HG02678 (cell line): ENCODE measurements around the gene EYA2.
"Not testable (repeated sequence)": the region's sequence is repeated elsewhere in the genome, so short reads cannot be mapped to it uniquely, and the experiment has no call there.

Source experiments
- ATAC-seq: cut with Tn5 transposase; IDR thresholded peaks from one replicate; pipeline ENCODE4 v1.9.1; 2021; ENCODE audit warnings: mild to moderate bottlenecking, moderate library complexity; ENCODE audit not compliant: unreplicated experiment

Gene EYA2, protein sequence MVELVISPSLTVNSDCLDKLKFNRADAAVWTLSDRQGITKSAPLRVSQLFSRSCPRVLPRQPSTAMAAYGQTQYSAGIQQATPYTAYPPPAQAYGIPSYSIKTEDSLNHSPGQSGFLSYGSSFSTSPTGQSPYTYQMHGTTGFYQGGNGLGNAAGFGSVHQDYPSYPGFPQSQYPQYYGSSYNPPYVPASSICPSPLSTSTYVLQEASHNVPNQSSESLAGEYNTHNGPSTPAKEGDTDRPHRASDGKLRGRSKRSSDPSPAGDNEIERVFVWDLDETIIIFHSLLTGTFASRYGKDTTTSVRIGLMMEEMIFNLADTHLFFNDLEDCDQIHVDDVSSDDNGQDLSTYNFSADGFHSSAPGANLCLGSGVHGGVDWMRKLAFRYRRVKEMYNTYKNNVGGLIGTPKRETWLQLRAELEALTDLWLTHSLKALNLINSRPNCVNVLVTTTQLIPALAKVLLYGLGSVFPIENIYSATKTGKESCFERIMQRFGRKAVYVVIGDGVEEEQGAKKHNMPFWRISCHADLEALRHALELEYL

DNA sequence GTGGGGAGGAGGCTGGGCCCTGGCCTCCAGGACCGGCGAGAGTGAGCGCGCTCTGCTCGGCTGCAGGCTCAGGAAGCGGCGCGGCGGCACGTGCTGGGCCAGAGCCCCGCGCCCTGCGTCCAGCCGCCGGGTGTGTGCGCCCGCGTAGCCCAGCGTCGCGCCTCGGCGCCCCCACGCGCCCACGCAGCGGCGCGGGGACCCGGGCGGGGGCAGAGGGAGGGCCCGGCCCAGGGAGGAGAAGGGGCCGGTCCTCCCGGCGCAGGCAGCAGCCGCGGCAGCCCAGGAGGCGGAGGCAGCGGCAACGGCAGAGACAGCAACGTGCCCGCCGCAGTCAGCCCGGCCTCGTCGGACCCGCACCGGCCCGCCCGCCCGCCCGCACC lies at the start of gene EYA2:
Gene EYA2, plus strand, starts transcription at position 265 of the 380 bp plus-strand sequence. CDS start 95,168 bp downstream, outside the sequence.
- no peak for ATAC-seq

DNA sequence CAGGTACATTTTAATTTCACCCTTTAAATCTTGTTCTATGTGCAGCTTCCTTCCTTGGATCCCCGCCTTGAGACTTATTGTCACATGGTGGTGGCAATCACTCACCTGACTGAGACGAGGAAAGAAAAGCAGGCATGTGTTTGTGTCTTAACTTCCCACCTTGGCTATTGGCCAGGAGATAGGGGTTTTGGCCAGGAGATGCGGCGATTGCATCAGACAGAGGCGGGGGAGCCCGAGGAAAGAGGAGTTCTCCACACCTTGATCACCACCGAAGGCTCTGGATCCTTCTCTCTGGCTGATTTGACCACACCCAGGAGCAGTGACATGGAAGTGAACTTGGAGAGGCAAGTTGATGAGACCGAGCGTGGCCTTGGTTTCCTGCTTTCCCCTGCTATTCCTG lies 49.7 kb upstream of the EYA2 start:
- no peak for ATAC-seq

DNA sequence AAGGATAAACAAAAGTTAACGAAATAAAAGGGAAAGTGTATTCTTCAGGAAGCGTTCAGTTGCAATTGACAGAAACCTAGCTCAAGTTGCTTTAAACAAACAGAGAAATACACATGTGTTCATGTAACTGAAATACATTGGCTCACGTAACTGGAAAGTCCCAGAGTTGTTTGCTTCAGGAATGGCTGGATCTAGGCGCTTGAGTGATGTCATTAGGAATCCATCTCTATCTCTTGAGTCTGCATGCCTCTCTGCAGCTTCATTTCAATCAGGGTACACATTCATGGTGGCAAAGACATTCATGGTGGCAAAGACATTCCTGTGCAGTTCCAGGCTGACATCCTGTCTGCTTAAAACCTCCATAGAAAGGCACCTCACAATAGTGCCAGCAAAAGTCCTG lies 45.4 kb upstream of the EYA2 start:
- ATAC-seq: no peak

DNA sequence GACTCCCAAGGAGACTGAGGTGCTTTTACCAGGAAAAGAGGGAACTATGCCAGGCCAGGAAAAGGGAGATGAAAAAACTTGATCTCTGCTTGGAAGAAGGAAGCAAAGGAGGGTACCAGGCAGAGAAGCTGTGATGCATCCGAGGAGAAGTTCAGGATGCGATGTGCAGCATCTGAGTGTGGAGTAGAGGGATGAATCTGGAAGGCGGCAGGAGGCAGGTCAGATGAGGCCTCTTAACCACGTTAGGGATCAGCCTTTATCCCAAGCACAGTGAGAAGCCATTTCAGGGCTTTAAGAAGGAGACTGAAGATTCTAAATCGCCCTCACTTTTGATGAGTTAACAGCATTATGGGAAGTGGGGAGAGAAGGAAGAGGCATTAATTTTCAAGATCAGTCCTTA lies 44.9 kb upstream of the EYA2 start:
- no peak for ATAC-seq

DNA sequence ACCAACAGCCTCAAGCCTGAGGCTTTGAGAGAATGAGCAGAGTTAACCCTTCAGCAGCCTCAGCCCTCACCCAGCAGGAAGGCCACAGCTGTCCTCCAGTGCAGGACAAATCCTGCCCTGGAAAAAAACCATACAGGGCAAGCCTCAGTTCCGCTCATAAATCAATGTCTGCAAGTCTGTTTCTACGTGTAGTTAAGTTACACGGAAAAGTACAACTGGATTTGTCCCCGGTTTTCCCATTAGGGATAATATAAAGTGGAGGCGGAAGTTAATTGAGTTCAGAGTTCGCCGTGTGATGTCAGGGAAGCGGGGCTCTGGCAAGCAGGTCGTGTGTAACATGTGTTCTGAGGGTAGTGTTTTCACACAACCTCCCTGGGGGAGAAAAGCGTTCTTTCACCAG lies 44.2 kb upstream of the EYA2 start:
- no peak for ATAC-seq

DNA sequence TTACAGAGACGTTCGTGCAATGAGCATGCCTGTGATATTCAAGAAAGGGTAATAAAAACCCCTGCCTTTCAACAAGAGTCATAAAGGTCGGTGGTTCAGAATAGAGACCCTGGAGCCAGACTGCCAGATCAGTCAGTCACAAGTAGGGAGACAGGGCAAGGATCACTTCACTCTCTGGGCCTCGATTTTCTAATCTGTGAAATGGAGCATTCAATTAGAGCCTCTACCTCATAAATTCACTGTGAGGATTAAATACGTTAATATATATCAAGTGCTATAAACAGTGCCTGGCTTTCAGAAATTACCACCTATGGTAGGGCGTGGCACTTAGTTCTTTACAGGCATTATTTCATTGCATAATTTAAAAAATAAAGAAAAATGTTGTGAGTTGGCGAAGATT lies 43.7 kb upstream of the EYA2 start:
- no peak for ATAC-seq

DNA sequence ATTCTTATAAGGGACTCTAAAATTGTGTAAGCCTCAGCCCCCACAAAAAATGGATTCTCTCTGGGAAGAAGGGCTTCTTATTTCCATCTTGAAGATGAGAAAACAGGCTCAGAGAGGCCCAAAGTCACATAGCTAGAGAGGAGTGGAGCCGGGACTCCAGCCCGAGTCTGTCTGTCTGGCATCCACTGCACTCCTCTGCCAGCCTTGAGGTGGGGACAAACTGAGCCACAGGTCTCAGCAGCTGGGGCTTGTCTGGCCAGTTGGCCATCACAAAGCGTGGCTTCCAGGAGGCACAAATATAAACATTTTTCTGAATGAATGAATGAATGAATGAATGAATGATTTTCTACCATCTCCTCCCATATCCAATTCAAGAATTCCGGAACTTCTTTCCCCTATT lies 42.9 kb upstream of the EYA2 start:
- no peak for ATAC-seq

DNA sequence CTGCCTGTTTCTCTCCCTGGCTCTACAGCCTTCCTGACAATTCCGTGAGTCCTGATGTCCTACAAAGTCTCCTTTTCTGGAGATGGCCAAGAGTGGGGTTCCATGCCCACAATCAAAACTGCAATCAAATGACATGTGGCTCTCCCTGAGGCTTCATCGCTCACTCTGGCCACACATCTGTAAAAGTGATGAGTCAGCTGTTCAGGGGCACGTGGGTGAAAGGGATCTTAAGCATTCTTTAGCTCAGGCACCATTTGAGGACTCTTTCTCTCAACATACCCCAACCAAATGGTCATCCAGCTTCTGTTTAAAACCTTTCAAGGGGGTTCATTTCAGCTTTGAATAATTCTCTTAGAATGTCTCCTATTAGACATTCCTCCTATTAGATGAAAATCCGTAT lies 42.3 kb upstream of the EYA2 start:
- ATAC-seq: no peak

DNA sequence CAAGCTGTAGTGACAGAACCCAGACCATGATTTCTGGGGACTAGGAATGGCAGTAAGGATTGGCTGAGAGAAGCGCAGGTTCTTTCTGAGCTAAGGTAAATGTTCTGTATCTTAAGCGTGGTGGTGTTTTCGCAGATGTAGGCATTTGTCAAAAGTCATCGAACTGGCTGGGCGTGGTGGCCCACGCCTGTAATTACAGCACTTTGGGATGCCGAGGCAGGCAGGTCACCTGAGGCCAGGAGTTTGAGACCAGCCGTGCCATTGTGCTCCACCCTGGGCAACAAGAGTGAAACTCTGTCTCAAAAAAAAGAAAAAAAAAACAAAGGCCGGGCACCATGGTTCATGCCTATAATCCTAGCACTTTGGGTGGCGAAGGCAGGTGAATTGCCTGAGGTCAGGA lies 40.7 kb upstream of the EYA2 start:
- ATAC-seq: no peak

DNA sequence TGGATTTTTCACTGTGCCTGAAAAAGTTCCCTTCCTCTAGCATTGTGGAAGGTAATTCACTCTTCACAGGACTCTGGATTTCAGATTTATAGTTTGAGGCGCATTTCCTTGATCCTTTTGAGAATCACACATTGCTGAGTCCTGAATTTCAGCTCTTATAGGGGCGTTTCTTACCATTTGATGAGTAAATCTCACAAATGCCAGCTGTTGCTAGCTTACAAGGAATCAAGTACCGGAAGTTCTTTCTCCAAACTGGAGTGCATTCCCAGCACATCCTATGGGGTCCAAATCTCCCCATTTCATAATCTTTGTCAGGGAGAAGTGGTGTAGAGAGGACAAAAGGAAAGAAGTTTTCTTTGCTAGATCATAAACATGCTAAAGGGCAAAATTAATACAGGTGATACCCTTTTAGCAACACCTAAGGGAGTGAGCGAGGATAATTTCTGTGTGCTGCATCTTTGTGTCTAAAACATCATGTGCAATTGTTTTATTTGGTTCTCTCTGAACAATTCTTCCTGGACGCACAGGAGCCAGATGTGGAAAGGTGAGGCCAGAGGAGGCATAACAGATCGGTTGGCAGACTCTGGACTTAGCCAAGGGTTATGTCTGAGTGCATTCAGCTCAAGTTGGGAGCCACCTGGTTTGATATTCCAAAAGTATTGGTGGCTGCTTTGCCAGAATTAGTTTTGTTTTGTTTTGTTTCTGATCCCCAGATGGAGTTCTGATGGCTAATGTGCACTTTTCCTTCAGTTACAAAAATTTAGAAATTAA lies 37.4 kb upstream of the EYA2 start:
- ATAC-seq: no peak

DNA sequence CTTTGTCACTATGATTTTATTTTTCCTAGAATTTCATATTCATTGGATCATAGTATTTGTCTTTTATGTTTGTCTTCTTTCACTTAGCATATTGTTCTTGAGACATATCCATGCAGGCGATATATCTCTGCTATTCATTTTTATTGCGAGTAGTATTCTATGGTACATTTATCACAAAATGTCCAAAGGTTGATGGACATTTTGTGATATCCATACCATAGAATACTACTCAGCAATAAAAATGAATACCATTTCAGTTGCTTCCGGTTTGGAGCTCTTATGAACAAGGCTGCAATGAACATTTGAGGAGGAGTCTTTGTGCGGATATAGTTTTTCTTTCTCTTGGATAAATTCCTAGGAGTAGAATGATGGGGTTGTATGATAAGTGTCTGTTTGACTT lies 28.8 kb upstream of the EYA2 start:
- no peak for ATAC-seq

DNA sequence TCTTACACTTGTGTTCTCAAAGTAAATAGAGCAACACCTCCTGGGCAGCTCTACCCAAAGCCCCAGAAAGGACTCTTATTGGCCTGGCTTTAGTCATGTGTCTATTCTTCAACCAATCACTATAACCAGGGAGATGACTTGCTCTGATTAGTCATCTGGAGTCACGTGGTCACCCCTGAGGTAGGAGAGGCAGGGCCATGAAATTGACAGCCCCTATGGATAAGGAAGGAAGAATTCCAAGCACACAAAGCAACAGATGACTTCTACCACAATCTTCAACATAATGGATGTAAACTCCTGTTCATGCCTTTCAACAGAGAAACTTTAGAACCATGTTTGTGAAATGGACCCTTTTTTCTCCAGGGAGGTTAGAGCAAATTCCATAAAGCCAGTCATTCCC lies 24.6 kb upstream of the EYA2 start:
- ATAC-seq: no peak

DNA sequence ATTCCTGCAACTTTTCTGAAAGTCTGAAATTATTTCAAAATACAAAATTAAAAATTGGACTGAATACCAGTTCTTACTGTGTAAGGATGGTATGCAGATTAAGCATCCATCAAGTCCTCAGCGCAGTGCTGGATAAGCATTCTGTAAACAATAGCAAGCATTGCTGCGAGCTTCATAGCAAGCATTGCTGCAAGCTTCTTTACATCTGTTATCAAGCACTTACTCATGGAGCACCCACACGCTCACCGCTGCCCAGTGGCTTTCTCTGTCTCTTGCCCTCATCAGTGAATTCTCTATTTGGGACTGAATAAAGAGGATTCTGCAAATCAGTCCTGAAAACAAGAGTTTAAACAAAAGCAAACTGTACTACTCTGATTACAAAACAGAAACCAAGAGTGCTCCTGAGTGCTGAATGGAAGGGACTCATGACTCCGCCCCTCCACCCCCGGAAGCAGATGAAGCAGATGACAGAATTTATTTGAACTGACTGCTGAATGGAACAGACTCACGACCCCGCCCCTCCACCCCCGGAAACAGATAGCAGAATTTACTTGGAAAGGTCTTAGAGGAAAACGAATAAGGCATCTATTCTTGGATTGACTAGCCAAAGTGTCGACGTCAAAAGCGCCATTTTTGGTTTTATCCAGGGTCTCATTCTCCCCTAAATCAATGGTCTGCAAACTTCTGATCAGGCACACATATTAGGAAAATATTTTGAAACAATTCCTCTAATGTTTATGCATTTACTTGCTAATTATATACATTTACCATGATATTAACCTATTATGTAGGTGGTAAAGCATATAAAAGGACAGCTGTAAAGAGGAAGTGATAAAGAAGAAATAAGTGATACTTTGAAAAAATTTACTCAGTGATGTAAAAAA lies 22.1 kb upstream of the EYA2 start:
- ATAC-seq: no peak

DNA sequence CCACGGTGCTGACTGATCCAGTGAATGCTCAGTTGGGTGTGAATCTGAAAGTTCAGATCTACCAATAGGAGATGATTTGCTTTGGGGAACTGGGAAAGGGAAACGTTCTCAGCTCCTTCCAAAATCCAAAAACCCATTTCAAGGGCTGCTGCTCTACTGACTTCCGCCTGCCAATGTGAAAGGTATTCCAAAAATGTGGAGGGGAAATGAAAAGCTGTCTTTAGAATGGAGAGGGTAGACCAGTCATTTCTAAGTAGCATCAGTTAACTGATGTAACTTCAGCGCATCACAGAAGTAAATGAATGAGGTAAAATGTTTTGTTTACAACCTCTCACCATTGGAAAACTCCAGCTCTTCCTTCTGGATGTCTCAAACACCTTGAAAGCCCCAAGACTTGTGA lies 19.6 kb upstream of the EYA2 start:
- ATAC-seq: no peak

DNA sequence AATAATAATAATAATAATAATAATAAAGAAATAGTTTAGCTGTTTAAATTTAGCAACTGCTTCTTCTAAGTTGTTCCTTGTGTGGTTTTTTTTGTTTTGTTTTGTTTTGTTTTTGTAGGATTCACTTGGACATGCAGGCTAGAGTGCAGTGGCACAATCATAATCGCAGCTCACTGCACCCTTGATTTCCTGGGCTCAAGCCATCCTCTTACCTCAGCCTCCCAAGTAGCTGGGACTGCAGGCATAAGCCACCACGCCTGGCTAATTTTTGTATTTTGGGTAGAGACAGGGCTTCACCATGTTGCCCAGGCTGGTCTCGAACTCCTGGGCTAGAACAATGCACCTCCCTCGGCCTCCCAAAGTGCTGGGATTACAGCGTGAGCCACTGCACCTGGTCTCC lies 15.3 kb upstream of the EYA2 start:
- ATAC-seq: no peak

DNA sequence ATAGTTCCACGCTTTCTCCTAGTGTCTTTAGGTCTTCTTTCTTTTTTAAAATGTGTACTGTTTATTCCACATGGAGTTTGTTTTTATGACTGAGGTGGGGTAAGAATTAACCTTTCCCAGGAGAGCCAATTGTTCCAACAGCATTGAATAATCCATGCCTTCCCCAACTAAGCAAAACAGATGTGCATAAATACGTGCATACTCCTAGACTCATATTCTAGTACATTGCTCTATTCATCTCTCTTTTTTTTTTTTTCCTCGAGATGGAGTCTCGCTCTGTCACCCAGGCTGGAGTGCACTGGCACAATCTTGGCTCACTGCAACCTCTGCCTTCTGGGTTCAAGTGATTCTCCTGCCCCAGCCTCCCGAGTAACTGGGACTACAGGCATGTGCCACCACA lies 14.7 kb upstream of the EYA2 start:
- not testable (repeated sequence) for ATAC-seq

DNA sequence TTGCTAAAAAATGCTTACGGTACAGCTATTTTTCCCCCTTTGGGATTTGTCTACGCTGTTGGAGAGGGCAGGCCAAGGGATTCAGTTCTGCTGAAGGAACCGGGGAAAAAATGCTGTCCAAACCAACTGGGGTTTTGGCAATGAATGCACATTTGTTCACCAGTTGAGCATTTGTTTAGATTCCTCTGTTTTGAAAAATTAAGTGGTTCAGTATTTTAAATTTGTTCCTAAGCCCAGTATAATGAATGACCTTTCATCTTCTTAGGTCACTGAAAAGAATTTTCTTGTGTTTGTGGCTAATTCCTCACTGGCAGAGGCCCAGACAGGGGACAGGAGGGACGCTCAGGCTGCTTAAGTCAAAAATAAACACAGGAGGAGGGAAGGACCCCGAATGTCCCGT lies 10.8 kb upstream of the EYA2 start:
- ATAC-seq: no peak

DNA sequence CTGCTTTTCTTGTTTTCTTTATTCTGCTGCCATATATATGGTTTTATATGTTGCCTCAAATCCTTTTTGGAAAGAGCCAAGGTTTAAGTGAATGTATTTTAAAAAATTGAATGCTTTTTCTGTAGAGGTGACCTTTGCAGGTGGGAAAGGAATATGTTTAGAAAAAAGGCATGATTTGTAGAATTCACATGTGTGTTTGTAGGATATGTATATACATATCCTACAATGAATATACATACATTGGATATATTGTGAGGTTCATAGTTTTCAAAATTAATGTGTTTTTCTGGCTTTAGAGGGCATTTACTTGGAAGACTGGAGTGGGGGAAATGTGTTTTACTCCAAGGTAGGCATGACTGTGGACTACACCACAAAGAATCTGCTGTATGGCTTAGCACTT lies 4.0 kb upstream of the EYA2 start:
- ATAC-seq: no peak

DNA sequence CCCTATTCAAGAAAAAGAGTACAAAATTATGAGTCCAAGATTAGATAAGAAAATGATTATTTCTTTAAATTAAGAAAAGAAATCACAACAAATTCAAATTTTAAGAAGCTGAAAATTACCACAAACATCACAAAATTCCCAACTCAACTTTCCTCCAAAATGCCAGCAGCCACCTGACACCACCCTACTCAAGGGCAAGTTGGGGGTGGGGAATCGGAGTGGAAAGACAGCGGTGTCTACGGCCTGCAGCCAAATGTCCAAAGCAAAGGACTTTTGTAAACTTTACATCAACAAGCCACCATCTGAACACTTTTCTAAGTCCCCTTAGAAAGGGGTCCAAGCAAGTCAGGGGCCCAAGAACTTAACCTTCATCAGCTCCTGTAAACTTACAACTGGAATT lies 1.6 kb upstream of the EYA2 start:
- no peak for ATAC-seq

DNA sequence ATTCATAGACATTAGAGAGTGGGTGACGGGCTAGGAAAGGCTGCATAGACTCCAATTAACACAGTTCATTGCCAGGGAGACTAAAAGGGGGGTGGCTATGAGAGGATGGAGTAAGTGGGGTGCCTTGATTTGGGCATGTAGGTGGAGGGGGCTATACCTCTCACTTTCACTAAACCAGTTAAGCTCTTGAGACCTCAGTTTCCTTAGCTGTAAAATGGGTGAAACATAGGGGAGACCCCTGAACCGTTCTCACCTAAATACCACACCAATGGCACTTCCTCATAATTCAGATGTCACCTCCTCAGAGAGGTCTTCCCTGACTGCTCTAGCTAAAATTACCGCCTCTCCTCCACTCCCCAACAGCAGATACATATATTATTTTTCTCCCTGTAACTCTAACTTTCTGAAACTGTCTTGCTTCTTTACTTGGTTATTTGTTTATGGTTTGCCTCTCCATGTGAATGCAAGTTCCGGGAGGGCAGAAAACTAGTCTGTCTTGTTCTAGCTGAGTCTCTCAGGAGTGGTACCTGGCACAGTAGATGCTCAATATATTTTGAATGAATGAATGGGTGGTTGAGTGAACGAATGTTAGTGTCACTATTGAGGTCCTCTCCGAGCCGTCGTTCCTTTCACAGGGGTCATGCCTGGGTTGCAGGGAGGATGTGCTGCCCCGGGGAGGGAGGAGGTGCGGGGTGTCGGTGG lies 615 bp upstream of the EYA2 start:
- ATAC-seq: no peak
